22Rv1 (cell line): ENCODE measurements around the gene LRRC46.

Experiments
- ZFX ChIP-seq: fragments of 450-650 bp; IDR thresholded peaks from 2 replicates; pipeline ENCODE4 v1.6.1; 2017; ENCODE audit warnings: antibody characterized with exemption, borderline replicate concordance
- TF ChIP-seq, protein P1 (sequence below): fragments of 450-650 bp; IDR thresholded peaks from 2 replicates; pipeline ENCODE4 v1.5.1; 2017; ENCODE audit warnings: mild to moderate bottlenecking

DNA sequence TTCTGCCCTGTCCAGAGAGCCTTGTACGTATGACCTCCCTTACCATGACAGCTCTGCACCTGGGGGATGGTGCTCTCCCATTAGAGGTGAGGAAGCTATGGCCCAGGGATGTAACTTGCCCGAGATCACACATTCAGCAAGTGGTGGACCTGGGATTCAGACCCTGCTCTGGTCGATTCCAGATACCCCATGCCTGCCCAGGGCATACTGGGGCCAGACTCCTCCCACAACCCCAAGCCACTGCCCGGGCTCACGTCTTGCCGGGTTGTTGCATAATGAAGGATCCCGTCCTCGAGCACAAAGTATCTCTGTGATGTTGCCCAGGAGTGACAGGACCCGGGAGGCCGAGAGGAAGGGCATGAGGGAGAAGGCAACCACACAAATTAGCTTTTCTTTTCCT lies 12.0 kb upstream of the LRRC46 start:
- TF ChIP-seq, protein P1, sequence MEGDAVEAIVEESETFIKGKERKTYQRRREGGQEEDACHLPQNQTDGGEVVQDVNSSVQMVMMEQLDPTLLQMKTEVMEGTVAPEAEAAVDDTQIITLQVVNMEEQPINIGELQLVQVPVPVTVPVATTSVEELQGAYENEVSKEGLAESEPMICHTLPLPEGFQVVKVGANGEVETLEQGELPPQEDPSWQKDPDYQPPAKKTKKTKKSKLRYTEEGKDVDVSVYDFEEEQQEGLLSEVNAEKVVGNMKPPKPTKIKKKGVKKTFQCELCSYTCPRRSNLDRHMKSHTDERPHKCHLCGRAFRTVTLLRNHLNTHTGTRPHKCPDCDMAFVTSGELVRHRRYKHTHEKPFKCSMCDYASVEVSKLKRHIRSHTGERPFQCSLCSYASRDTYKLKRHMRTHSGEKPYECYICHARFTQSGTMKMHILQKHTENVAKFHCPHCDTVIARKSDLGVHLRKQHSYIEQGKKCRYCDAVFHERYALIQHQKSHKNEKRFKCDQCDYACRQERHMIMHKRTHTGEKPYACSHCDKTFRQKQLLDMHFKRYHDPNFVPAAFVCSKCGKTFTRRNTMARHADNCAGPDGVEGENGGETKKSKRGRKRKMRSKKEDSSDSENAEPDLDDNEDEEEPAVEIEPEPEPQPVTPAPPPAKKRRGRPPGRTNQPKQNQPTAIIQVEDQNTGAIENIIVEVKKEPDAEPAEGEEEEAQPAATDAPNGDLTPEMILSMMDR = no peak
- no peak for TF ChIP-seq ZFX
